HG02571 (cell line): ENCODE results near the gene ARMC9.
"Not testable (repeated sequence)": the region's sequence is repeated elsewhere in the genome, so short reads cannot be mapped to it uniquely, and the experiment has no call there.

ENCODE experiments used
- ATAC-seq: cut with Tn5 transposase; IDR thresholded peaks from one replicate; pipeline ENCODE4 v1.9.1; 2021; ENCODE audit warnings: mild to moderate bottlenecking, moderate library complexity; ENCODE audit not compliant: unreplicated experiment

The ARMC9 gene

DNA sequence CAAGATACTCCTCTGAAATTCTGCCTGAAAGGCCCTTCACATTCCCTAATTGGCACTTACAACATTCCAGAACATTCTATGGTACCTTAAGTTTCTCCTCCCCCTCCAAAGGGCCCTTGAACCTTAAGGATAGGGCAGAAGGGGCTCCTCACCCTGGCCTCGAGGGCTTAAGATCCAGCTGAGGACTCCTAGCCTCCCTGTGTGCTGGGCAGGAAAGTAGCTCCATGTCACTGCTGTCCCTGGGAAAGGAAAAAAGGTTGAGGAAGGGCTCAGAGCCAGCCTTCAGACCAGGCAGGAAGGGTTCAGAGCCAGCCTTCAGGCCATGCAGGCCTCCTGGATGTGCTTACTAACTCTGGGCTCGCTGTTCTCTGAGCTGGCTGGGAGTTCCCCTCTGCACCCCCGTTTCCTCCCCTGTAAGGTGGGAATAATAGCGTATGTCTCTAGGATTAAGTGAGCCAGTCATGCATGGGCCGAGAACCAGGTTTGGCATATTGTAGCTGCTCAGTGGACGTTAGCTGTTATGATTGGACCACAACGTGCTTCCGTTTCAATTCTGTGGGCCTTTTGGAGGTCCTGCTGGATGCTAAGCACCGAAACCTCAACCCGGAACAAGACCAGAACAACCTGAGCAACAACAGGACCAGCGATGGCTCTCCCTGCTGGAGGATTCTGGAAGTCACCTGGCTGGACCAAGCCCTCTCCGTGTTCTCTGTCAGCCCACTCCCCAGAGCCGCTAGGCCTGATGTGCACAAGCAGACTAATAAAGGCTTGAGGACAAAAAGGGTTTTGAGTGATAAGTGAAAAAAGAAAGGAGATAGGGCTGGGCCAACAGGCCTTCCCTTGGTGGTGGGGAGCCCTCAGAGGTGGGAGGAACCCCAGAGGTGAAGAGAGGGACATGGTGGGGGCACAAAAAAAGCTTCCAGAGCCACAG, 196.0 kb downstream of the ARMC9 start:
- ATAC-seq = peak; percentile 28

DNA sequence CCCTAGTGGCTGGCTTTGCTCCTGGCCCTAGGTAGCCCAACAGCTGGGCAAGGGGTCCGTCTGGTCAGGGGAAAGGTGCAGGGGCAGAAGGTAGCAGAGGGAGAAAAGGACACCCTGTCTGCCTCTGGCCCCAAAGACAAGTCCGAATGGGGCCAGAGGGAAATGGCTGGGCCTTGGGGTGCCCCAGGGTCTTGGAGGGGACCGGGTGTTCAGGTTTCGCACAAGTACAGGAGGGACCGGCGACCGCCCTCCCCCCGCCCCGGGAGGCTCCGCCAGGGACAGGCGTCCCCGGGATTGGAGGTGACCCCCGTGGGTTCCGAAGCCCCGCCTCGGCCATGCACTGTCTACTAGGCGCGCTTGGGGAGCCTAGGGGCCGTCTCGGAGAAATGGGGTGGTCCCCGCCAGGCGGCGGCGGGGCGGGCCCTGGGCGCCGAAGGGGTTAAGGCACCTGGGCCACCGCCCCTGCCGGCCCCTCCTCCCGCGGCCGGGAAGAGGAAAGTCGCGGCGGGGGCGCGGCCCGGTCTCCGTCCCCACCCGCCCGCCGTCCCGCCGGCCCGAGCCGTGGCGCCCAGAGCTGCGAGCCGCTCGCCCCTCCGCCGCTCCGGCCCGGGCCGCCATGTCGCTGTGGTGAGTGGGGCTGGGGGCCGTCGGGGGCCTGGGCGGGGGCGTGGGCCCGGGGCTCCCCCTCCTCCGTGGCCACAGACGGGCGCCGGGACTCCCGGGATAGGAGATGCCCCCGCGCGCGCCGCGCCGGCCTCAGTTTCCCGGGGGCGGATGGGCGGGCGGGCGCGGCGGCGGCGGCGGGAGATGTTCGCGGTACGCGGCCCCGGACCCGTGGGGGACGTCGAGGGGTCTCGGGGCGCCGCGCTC, 197.0 kb downstream of the ARMC9 start, which contains the start of gene B3GNT7:
TSS of gene B3GNT7 (plus strand) at position 523 of the 870 bp plus-strand sequence. CDS start at position 617, 94 bp downstream.
- no peak for ATAC-seq

DNA sequence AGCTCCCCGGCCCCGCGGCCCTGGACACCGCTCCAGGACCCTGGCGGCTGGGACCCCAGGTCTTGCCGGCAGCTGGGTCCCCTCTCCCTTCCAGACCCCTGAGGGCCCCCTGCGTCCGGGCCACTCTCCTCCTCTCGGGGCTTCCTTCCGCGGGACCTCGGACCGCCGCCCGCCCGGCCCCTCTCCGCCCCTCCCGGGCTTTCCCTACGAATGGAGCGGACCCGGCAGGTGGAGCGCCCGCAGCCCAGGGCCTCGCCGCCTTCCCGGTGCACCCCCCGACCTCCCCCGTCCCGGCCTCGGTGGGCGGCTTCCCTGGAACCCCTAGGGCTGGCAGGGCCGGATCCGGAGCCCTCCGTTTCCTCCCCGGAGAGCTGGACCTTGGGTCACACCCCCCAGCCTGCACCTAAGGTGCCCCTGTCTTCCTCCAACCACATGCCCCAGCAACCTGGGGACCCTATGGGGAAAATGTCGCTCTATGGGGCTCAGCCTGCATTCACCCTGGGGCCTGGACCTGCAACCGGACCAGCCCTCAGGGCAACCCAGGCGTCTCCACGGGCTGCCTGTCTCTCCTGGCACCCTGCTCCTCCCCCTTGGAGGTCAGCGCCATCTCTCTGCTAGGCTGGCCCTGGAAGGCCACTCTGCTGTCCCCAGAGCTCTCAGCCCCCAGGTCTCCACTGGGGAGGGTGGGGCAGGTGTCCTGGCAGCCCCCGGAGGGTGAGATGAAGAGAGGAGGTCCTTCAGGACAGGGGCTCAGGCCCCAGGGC, 197.8 kb downstream of the ARMC9 start:
- ATAC-seq = no peak

DNA sequence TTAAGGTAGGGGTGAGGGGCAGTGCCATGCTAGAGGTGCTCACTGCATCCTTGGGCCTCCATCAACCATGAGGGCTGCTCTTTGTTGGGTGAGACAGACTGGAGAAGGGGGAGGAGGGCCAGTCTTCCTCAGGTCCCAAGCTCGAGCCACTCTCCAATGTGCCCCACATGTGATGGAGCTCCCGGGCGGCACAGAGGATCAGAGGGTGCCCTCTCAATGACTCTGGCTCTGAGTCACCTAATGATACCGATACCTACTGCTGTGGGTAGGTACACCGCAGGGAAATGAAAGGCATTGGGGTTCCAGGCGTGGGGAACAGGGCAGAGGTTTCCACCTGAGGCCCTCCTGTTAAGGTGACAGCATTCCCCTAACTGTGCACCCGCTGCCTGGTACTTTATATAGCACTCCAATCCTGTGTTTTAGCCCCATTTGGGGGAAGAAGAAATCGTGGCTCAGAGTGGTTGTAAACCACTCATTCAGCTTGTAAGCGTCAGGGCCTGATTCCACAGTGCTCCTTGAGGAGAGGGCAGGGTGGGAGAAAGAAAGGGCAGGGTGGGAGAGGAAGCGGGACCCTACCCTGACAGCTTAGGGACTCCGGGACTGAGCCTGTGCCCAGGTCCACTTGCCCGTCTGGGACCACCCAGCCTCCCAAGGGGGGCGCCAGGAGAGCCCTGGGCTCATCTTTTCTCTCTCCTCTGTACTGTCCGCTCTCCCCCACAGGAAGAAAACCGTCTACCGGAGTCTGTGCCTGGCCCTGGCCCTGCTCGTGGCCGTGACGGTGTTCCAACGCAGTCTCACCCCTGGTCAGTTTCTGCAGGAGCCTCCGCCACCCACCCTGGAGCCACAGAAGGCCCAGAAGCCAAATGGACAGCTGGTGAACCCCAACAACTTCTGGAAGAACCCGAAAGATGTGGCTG, 198.8 kb downstream of the ARMC9 start:
- no peak for ATAC-seq

DNA sequence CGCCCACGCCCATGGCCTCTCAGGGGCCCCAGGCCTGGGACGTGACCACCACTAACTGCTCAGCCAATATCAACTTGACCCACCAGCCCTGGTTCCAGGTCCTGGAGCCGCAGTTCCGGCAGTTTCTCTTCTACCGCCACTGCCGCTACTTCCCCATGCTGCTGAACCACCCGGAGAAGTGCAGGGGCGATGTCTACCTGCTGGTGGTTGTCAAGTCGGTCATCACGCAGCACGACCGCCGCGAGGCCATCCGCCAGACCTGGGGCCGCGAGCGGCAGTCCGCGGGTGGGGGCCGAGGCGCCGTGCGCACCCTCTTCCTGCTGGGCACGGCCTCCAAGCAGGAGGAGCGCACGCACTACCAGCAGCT, 199.5 kb downstream of the ARMC9 start:
- ATAC-seq = no peak

DNA sequence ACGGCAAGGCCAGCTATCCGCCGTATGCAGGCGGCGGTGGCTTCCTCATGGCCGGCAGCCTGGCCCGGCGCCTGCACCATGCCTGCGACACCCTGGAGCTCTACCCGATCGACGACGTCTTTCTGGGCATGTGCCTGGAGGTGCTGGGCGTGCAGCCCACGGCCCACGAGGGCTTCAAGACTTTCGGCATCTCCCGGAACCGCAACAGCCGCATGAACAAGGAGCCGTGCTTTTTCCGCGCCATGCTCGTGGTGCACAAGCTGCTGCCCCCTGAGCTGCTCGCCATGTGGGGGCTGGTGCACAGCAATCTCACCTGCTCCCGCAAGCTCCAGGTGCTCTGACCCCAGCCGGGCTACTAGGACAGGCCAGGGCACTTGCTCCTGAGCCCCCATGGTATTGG, 200.2 kb downstream of the ARMC9 start:
- ATAC-seq = no peak

DNA sequence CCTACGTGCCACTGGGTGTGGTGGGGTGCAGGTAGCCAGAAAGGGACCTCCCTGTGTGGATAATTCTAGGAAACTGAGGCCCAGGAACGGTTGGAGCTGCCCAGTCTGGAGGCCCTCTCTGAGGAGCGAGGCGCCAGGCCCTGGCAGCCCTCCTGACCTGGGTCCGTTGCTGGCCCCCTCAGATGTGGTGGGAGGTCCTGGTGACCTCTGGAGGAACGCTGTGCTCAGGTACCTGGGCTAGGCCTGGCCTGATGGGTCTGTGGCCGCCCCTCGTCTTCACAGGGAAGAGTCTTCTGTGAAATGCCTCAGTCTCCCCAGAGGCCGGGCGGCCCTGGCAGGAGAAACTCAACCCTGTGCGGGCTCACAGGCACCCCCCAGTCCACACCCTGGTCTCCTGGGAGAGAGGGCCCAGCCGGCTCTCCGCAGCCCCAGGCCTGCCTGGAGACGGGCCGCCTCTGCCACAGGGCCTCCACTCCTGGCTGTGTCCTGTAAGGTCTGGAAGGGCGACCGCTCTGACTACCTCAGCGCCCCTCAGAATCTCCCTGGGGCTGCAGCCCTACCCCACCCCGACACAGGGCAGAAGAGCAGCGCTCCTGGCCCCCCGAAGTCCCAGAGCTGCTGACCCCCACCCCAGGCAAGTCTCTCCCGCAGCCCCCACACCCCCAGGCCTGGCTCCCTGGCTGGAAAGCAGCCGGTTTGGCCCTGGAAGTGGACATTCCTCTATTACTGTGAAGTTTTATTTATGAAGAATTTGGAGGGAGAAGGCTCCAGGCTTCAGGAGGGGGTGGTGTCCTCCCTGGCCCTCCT, 200.8 kb downstream of the ARMC9 start:
- no peak for ATAC-seq

DNA sequence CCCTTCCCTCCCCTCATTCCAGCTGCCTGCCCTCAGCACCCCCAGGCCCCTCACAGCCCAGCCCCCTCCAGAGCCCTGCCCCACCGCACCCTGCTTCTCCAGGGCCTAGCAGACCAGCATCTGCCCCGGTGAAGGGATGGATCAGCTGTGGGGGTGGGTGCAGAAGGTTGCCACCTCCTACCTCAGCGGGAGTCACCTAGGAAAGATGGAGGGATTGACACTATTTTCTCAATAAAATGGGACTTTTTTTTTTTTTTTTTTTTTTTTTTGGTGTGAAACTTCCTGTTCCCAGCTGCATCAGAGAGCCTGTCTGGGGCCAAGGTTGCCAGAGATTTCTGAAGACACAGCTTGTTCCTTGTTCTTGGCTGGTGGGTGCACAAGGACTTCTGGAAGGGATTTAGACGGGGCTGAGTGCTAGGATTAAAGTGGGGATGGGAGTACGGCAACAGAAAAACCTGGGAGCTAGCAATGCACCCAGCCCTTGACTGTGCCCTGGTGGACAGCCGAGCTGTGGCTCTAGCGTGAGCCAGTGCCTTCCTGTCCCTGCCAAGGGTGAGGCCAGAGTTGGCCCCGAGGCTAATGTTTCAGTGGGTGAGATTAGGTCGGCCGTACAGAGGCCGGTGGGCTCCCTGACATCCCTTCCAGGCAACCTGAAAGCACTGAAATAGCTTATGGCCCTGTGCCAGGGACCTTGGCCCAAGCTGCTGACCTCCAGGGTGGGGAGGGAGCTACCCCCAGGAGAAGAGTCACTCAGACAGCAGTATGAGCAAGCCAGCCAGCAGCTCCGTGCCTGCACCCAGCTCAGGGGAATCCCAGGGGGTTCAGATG, 201.6 kb downstream of the ARMC9 start:
- no peak for ATAC-seq

DNA sequence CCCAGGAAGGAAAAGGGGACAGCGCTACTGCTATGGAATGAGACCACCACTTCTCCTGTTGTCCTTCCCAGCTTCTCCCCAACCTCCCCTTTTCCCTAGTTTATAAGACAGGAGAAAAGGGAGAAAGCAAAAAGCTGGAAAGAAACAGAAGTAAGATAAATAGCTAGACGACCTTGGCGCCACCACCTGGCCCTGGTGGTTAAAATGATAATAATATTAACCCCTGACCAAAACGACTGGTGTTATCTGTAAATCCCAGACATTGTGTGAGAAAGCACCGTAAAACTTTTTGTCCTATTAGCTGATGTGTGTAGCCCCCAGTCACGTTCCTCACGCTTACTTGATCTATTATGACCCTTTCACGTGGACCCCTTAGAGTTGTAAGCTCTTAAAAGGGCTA, 202.2 kb downstream of the ARMC9 start:
- not testable (repeated sequence) for ATAC-seq

DNA sequence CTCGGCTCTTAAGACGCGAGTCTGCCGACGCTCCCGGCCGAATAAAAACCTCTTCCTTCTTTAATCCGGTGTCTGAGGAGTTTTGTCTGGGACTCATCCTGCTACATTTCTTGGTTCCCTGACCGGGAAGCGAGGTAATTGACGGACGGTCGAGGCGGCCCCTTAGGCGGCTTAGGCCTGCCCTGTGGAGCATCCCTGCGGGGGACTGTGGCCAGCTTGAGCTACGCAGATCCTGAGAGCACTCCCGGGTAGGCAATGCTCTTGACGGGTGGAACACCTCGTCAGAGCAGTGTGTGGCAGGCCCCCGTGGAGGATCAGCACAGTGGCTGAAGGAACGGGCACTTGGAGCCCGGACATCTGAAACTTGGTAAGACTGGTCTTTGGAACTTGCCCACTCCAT, 202.7 kb downstream of the ARMC9 start:
- not testable (repeated sequence) for ATAC-seq

DNA sequence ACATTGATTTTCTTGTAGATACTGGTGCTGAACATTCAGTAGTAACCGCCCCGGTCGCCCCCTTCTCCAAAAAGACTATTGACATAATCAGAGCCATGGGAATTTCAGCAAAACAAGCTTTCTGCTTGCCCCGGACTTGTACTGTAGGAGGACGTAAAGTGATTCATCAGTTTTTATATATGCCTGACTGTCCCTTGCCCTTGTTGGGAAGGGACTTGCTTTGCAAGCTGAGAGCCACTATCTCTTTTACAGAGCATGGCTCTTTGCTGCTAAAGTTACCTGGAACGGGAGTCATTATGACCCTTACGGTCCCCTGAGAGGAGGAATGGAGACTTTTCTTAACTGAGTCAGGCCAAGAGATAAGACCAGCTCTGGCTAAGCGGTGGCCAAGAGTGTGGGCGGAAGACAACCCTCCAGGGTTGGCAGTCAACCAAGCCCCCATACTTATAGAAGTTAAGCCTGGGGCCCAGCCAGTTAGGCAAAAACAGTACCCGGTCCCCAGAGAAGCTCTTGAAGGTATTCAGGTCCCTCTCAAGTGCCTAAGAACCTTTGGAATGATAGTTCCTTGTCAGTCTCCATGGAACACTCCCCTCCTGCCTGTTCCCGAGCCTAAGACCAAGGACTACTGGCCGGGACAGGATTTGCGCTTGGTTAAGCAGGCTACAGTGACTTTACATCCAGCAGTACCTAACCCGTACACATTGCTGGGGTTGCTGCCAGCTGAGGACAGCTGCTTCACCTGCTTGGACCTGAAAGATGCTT, 205.2 kb downstream of the ARMC9 start:
- ATAC-seq = not testable (repeated sequence)

DNA sequence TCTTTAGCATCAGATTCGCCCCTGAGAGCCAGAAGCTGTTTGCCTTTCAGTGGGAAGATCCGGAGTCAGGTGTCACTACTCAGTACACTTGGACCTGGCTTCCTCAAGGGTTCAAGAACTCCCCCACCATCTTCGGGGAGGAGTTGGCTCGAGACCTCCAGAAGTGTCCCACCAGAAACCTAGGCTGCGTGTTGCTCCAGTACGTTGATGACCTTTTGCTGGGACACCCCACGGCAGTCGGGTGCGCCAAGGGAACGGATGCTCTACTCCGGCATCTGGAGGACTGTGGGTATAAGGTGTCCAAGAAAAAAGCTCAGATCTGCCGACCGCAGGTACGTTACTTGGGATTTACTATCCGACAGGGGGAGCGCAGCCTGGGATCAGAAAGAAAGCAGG, 205.8 kb downstream of the ARMC9 start:
- ATAC-seq = not testable (repeated sequence)

DNA sequence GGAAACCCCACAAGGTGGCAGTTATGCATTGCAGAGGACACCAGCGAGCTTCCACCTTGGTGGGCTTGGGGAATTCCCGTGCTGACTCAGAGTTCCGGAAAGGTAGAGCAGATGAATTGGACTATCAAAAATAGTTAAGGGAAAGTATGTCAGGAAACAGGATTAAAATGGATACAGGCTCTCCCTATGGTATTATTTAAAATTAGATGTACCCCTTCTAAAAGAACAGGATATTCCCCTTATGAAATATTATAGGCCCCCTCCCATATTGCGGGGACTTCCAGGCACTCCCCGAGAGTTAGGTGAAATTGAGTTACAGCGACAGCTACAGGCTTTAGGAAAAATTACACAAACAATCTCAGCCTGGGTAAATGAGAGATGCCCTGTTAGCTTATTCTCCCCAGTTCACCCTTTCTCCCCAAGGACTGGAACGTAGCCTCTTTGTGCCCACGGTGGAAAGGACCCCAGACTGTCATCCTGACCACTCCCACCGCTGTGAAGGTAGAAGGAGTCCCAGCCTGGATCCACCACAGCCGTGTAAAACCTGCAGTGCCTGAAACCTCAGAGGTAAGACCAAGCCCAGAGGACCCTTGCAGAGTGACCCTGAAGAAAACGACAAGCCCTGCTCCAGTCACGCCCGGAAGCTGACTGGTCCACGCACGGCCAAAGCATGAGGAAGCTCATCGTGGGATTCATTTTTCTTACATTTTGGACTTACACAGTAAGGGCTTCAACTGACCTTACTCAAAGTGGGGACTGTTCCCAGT, 207.4 kb downstream of the ARMC9 start:
- not testable (repeated sequence) for ATAC-seq

DNA sequence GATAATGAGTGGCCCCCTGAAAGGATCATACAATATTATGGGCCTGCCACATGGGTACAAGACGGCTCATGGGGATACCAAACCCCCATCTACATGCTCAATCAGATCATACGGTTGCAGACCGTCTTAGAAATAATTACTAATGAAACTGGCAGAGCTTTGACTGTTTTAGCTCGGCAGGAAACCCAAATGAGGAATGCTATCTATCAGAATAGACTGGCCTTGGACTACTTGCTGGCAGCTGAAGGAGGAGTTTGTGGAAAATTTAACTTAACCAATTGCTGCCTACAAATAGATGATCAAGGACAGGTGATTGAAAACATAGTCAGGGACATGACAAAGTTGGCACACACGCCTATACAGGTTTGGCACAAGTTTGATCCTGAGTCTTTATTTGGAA, 209.3 kb downstream of the ARMC9 start:
- not testable (repeated sequence) for ATAC-seq

DNA sequence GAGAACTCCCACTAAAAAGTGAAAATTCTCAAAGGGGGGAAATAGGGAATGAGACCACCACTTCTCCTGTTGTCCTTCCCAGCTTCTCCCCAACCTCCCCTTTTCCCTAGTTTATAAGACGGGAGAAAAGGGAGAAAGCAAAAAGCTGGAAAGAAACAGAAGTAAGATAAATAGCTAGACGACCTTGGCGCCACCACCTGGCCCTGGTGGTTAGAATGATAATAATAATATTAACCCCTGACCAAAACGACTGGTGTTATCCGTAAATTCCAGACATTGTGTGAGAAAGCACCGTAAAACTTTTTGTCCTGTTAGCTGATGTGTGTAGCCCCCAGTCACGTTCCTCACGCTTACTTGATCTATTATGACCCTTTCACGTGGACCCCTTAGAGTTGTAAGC, 209.9 kb downstream of the ARMC9 start:
- not testable (repeated sequence) for ATAC-seq

DNA sequence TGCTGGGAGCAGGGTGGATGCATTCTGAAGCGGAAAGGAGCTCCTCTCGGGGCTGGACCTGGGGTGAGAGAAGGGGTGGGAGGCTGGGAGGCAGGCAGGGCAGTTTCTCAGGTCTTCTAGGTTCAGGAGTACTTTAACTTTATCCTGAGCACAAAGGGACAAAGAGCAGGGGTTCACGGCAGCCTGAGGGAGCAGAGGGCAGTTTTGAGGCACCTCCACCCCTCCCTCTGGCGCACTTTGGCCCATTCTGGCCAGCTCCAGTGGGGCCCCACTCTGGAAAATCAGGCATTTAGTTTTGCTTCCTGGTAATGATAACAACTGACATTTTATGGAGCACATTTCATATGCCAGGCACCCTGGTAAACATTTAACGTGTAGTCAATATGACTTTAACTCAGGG, 211.3 kb downstream of the ARMC9 start:
- ATAC-seq = no peak
